Testis (tissue), 3 donors: Measurements from ENCODE around the gene DPP10. TPM values are rescaled to one million over a fixed set of nuclear protein-coding genes. Genes with fewer than 3 reads are reported as not detected.

Experiments
- DNase-seq: peaks from one replicate; pipeline ENCODE4 v3.0.0-alpha.2; 2019
- H3K27ac ChIP-seq, 2 donors: fragments of 200-600 bp; sonication (generic); one replicate each; pipeline ENCODE4 v1.5.1; 2019
- H3K27me3 ChIP-seq: fragments of 200-600 bp; sonication (generic); one replicate; pipeline ENCODE4 v1.5.1; 2019
- H3K36me3 ChIP-seq: fragments of 200-600 bp; sonication (generic); one replicate; pipeline ENCODE4 v1.5.1; 2017; ENCODE audit warnings: low read depth; ENCODE audit errors: missing control alignments
- H3K4me1 ChIP-seq: fragments of 200-600 bp; sonication (generic); one replicate; pipeline ENCODE4 v1.5.1; 2019
- H3K4me3 ChIP-seq, 2 donors: fragments of 200-600 bp; sonication (generic); one replicate each; pipeline ENCODE4 v1.5.1; 2017 to 2019
- H3K9me3 ChIP-seq: fragments of 200-600 bp; sonication (generic); one replicate; pipeline ENCODE4 v1.5.1; 2017
- CTCF ChIP-seq, 3 experiments: fragments of 450-650 bp in 2 of 3; fragments of 200-600 bp in 1 of 3; sonication (generic) in 1 of 3; IDR thresholded peaks; one replicate each; pipeline ENCODE4 v1.5.1; 2016 to 2019; ENCODE audit warnings: antibody characterized with exemption in 3 of 3, mild to moderate bottlenecking in 2 of 3, moderate library complexity in 1 of 3
- POLR2A ChIP-seq: fragments of 450-650 bp; IDR thresholded peaks from one replicate; pipeline ENCODE4 v1.6.1; 2017; ENCODE audit warnings: antibody characterized with exemption, mild to moderate bottlenecking, moderate library complexity
- WGBS, 2 donors: methylation state at CpG; one replicate each; pipeline ENCODE4 v1.1.5; 2018; 5-methylcytosine and 5-hydroxymethylcytosine counted together
- intact Hi-C: fragments of 100-400 bp; cut with DNase I; formaldehyde crosslinking; loops from one replicate; pipeline ENCODE4 v1.15.1; 2023; ENCODE audit warnings: low total_unique reads
- polyA plus RNA-seq: library from polyadenylated mRNA; stranded (reverse); fragments of 350-450 nt; fragmentation: Illumina TruSeq; extraction: RNeasy Lipid Tissue Mini Kit (QIAGEN cat#74804); gene quantifications from one replicate; pipeline ENCODE4 v1.2.3, GENCODE V29; 2014; ENCODE audit warnings: low read depth, low replicate concordance; ENCODE audit not compliant: insufficient read depth
- total RNA-seq, 2 donors: library from RNA; depleted of rRNA; stranded (reverse); fragments of >200 nt; gene quantifications; one replicate each; pipeline ENCODE4 v1.2.3, GENCODE V29; 2016

The DPP10 gene
- total and polyA plus RNA-seq, 3 donors from 2014 or later: 1.7 to 6.7 (median 6.7) TPM

- no peak for DNase-seq
- intact Hi-C loops: no loop called here
- WGBS, 2 donors: 78 to 87% methylated on average over 1 of the region's 1 CpG
Measured at GRCh38 chr2:115825912-115826311, 1383.5 kb downstream of the DPP10 start.

DNA sequence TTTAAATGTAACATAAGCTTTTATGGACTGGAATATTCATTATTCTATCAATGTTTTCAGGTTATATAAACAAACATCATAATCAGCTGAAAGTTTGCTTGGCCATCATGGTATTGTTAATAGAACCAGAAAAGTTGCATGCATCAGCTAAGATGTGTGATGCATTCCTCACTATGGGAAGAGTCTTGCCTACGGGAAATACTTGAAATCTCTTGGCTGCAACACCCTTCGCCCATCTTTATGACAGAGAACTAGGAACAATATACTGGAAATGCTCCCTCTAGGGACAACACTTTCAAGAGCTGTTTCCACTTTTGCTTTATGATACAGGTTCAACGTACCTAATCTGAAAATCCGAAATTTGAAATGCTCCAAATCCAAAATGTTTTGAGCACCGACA is 1390.8 kb downstream of the DPP10 start:
- H3K4me3 ChIP-seq: no peak overlapping the region
- no peaks in the 10 kb centered on the region for H3K9me3 ChIP-seq
- H3K4me1 ChIP-seq: no peaks in the 10 kb centered on the region
- no peaks in the 10 kb centered on the region for H3K36me3 ChIP-seq
- TF ChIP-seq POLR2A (no peak), CTCF (IDR thresholded peaks at IDR 0.05) (no peak)
- no peak overlapping the region for H3K27ac ChIP-seq
- WGBS, 2 donors: 84 to 88% methylated on average over 5 of the region's 5 CpGs
- DNase-seq: no peak
- H3K27me3 ChIP-seq: no peaks in the 10 kb centered on the region
- intact Hi-C loops: no loop called here

More at GRCh38 chr2:115825912-115826311, 1383.5 kb downstream of the DPP10 start:
- Histone ChIP-seq H3K27ac (no peak overlapping the region), H3K9me3 (no peaks in the 10 kb centered on the region), H3K4me1 (no peaks in the 10 kb centered on the region), H3K36me3 (no peaks in the 10 kb centered on the region), H3K27me3 (no peaks in the 10 kb centered on the region), H3K4me3 (no peak overlapping the region)
- TF ChIP-seq CTCF (IDR thresholded peaks at IDR 0.05) (no peak), POLR2A (no peak)

- TF ChIP-seq CTCF (IDR thresholded peaks at IDR 0.05) (no peak), POLR2A (no peak)
- intact Hi-C loops: no loop called here
- WGBS, 2 donors: 82 to 83% methylated on average over 2 of the region's 2 CpGs
Measured at GRCh38 chr2:115838539-115838938, 1396.1 kb downstream of the DPP10 start.

DNA sequence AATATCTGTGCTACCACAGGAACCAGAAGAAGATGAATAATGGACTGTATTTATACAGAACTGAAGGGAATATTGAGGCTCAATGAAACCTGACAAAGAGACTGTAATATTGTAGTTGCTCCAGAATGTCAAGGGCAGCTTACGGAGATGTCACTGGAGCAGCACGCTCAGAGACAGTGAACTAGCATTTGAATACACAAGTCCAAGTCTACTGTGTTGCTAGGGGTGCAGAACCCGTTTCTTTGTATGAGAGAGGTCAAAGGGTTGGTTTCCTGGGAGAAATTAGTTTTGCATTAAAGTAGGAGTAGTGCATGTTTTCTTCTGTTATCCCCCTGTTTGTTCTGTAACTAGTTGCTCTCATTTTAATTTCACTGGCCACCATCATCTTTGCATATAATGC is 1399.9 kb downstream of the DPP10 start:
- 78 to 85% methylated on average over 3 of the region's 3 CpGs for WGBS, 2 donors
- intact Hi-C loops: no loop called here
- Histone ChIP-seq H3K27me3 (no peaks in the 10 kb centered on the region), H3K27ac (no peak overlapping the region), H3K36me3 (no peaks in the 10 kb centered on the region), H3K9me3 (no peaks in the 10 kb centered on the region), H3K4me3 (no peak overlapping the region), H3K4me1 (no peaks in the 10 kb centered on the region)
- no peak for TF ChIP-seq POLR2A
- no peak for TF ChIP-seq CTCF (IDR thresholded peaks at IDR 0.05)
- DNase-seq: no peak

More at GRCh38 chr2:115838539-115838938, 1396.1 kb downstream of the DPP10 start:
- Histone ChIP-seq H3K27ac (no peak overlapping the region), H3K9me3 (no peaks in the 10 kb centered on the region), H3K36me3 (no peaks in the 10 kb centered on the region), H3K27me3 (no peaks in the 10 kb centered on the region), H3K4me3 (no peak overlapping the region), H3K4me1 (no peaks in the 10 kb centered on the region)
- no peak for DNase-seq

DNA sequence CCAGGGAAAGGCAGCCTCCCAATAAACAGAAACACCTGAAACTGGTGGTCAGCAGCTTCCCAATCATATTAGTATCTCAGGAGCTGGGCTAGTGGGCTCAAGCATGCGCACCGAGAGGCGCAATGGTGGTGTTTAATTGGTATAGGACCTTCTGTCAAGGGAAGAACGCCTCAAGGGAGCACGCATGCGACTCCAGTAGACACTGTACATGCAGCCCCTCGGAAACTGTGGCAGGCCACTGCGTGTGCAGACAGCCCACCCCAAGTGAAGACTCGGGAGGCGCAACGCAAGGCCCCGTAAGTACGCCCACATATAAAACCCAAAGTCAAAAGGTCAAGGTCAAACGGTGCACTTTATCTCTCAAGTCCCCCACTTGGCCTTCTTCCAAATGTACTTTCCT is 1405.8 kb downstream of the DPP10 start:
- Histone ChIP-seq H3K4me3 (no peak overlapping the region), H3K4me1 (no peaks in the 10 kb centered on the region), H3K27me3 (no peaks in the 10 kb centered on the region), H3K9me3 (no peaks in the 10 kb centered on the region), H3K27ac (no peak overlapping the region), H3K36me3 (no peaks in the 10 kb centered on the region)
- TF ChIP-seq CTCF (IDR thresholded peaks at IDR 0.05): no peak
- TF ChIP-seq POLR2A: no peak
- no peak for DNase-seq
- intact Hi-C loops: no loop called here
- 49 to 70% methylated on average over 14 of the region's 14 CpGs for WGBS, 2 donors
